Measurements from ENCODE around the gene CCL2. TPM values are rescaled to one million over a fixed set of nuclear protein-coding genes. Genes with fewer than 3 reads are reported as not detected.
A peak's percentile ranks its signal among the peaks of the same experiment; 100 is the strongest.

CCL2 gene
- total and polyA plus RNA-seq, 2 experiments from 2014 or later = 1.5 to 18.5 TPM

GRCh38 chr17:34254146-34254545 lies 939 bp upstream of the CCL2 start (continued):
- TF ChIP-seq EZH2 (IDR thresholded peaks at IDR 0.05; ENCODE audit: low read depth, unreplicated experiment) = no peak
- no peak for TF ChIP-seq POLR2AphosphoS5 (IDR thresholded peaks at IDR 0.05; ENCODE audit: low read depth)
- TF ChIP-seq REST (IDR thresholded peaks at IDR 0.05; ENCODE audit: unreplicated experiment) = no peak
- TF ChIP-seq NANOG (IDR thresholded peaks at IDR 0.05; ENCODE audit: borderline replicate concordance) = no peak
- no peak for TF ChIP-seq ZNF114 (CRISPR knock-in tag; IDR thresholded peaks at IDR 0.05)
- TF ChIP-seq CREB1 (CRISPR knock-in tag; IDR thresholded peaks at IDR 0.05; ENCODE audit: low read depth) = no peak

- H3K9me2 ChIP-seq (ENCODE audit: insufficient read depth) = peaks cover 8% of the 10 kb centered on the region; the same call in 1 of the 2 replicates
- H3K4me3 Mint-ChIP-seq = peak overlapping the region; percentile 74
- H3K27me3 Mint-ChIP-seq (ENCODE audit: insufficient read depth, low read depth, poor library complexity) = peaks cover 9% of the 10 kb centered on the region
- no peaks in the 10 kb centered on the region; the same call in 1 of the 2 replicates for H3K36me3 ChIP-seq (ENCODE audit: insufficient read depth)
- peaks cover 35% of the 10 kb centered on the region for H3K4me1 ChIP-seq (ENCODE audit: insufficient read depth)
- H3F3A ChIP-seq (replicated peaks; ENCODE audit: low read depth) = peaks cover 5% of the 10 kb centered on the region
- H3K79me2 ChIP-seq (replicated peaks; ENCODE audit: insufficient read depth) = no peaks in the 10 kb centered on the region
- H3K4me1 Mint-ChIP-seq = peaks cover 41% of the 10 kb centered on the region
- H2AFZ ChIP-seq = peak overlapping the region; percentile 33
- ATAC-seq = peak; percentile 12
- no peak for DNase-seq (ENCODE audit: low spot score)
- H3K4me2 ChIP-seq = peak overlapping the region; percentile 89
- no peaks in the 10 kb centered on the region for H4K20me1 ChIP-seq (replicated peaks; ENCODE audit: insufficient read depth)
- H3K27me3 ChIP-seq (ENCODE audit: insufficient read depth) = peaks cover 9% of the 10 kb centered on the region; the same call in 1 of the 2 replicates
- no peaks in the 10 kb centered on the region; the same call in 2 of the 3 replicates for H3K36me3 Mint-ChIP-seq (ENCODE audit: low read depth)
- H3K9me3 Mint-ChIP-seq = no peaks in the 10 kb centered on the region
- peak overlapping the region; percentile 85 for H3K27ac ChIP-seq (ENCODE audit: low read depth)
- H3K4me3 ChIP-seq = peak overlapping the region; percentile 46
- peak overlapping the region; percentile 94 for H3K27ac Mint-ChIP-seq
- no peak for TF ChIP-seq EZH2phosphoT487 (IDR thresholded peaks at IDR 0.05; ENCODE audit: unreplicated experiment)
- no peak for TF ChIP-seq EZH2 (IDR thresholded peaks at IDR 0.05; ENCODE audit: low read depth, unreplicated experiment)
- TF ChIP-seq ZNF462 (CRISPR knock-in tag; IDR thresholded peaks at IDR 0.05) = no peak
- TF ChIP-seq CREB1 (CRISPR knock-in tag; IDR thresholded peaks at IDR 0.05; ENCODE audit: low read depth) = no peak
- no peak for TF ChIP-seq CTCF (conservative IDR thresholded peaks at IDR 0.05; ENCODE audit: low read depth in 2 of 2)
- no peak for TF ChIP-seq REST (IDR thresholded peaks at IDR 0.05; ENCODE audit: unreplicated experiment)
- TF ChIP-seq STAT1 (IDR thresholded peaks at IDR 0.05; ENCODE audit: unreplicated experiment) = no peak
Measured at GRCh38 chr17:34255381-34255732, 272 bp downstream of the CCL2 start.

Data from GM23338 (cell line).